ENCODE data around the gene ARHGAP22.

- TF ChIP-seq, protein P1, sequence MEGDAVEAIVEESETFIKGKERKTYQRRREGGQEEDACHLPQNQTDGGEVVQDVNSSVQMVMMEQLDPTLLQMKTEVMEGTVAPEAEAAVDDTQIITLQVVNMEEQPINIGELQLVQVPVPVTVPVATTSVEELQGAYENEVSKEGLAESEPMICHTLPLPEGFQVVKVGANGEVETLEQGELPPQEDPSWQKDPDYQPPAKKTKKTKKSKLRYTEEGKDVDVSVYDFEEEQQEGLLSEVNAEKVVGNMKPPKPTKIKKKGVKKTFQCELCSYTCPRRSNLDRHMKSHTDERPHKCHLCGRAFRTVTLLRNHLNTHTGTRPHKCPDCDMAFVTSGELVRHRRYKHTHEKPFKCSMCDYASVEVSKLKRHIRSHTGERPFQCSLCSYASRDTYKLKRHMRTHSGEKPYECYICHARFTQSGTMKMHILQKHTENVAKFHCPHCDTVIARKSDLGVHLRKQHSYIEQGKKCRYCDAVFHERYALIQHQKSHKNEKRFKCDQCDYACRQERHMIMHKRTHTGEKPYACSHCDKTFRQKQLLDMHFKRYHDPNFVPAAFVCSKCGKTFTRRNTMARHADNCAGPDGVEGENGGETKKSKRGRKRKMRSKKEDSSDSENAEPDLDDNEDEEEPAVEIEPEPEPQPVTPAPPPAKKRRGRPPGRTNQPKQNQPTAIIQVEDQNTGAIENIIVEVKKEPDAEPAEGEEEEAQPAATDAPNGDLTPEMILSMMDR (conservative IDR thresholded peaks at IDR 0.05 in 1 of 2, IDR thresholded peaks at IDR 0.05 in 1 of 2; ENCODE audit: low read depth in 1 of 2, low read length in 2 of 2), result no peak
- TF ChIP-seq EZH2 (IDR thresholded peaks at IDR 0.05; ENCODE audit: low read length, missing control alignments), result no peak
Observed at GRCh38 chr10:48474765-48475365, 130.0 kb downstream of the ARHGAP22 start.
